Naive thymus-derived CD4-positive, alpha-beta T cell (primary cell): Measurements from ENCODE around the gene DDX11. TPM values are rescaled to one million over a fixed set of nuclear protein-coding genes. Genes with fewer than 3 reads are reported as not detected.
"Not testable (repeated sequence)": the region's sequence is repeated elsewhere in the genome, so short reads cannot be mapped to it uniquely, and the experiment has no call there.

Experiments
- ATAC-seq: fragments of 150-1000 bp; cut with Tn5 transposase; 2 replicates; pipeline ENCODE4 v1.10.0; 2021; ENCODE audit warnings: mild to moderate bottlenecking, moderate library complexity
- CTCF ChIA-PET: fragments of 350-600 bp; sonication (Branson Sonifier 250); formaldehyde crosslinking; loops from one replicate; lab custom pipeline; 2021; ENCODE audit warnings: antibody characterized with exemption; lab: Charles Lee
- POLR2A ChIA-PET: fragments of 350-600 bp; sonication (Branson Sonifier 250); formaldehyde crosslinking; loops from one replicate; lab custom pipeline; 2021; ENCODE audit warnings: antibody characterized with exemption, inconsistent platforms; lab: Charles Lee
- DNase-seq, 9 donors: peaks; one replicate each; pipeline versions ENCODE4 v3.0.0 to v3.0.0-alpha.2; 2020 to 2022; ENCODE audit warnings: mixed read lengths in 1 of 9
- H3K27ac ChIP-seq: one replicate; pipeline ENCODE4 v1.7.0; 2013; ENCODE audit warnings: mild to moderate bottlenecking, low read depth, low read length, moderate library complexity
- H3K27me3 ChIP-seq, 2 donors: one replicate each; pipeline ENCODE4 v1.7.0; 2013; ENCODE audit warnings: low read length in 2 of 2, mild to moderate bottlenecking in 2 of 2, moderate library complexity in 2 of 2; ENCODE audit not compliant: control insufficient read depth in 2 of 2, insufficient read depth in 2 of 2
- H3K36me3 ChIP-seq, 3 experiments: 1 replicate in 2 of 3; 2 replicates in 1 of 3; pipeline ENCODE4 v1.7.0; 2013; ENCODE audit warnings: low read length in 3 of 3, mild to moderate bottlenecking in 3 of 3, moderate library complexity in 1 of 3; ENCODE audit not compliant: insufficient read depth in 3 of 3, control insufficient read depth in 2 of 3
- H3K4me1 ChIP-seq, 2 donors: one replicate each; pipeline ENCODE4 v1.7.0; 2013; ENCODE audit warnings: low read length in 2 of 2, mild to moderate bottlenecking in 2 of 2, moderate library complexity in 1 of 2; ENCODE audit not compliant: control insufficient read depth in 2 of 2, insufficient read depth in 2 of 2
- H3K4me3 ChIP-seq: 2 replicates; pipeline ENCODE4 v1.7.0; 2013; ENCODE audit warnings: mild to moderate bottlenecking, low read length
- H3K9me3 ChIP-seq, 3 experiments: 1 replicate in 2 of 3; 2 replicates in 1 of 3; pipeline ENCODE4 v1.7.0; 2013; ENCODE audit warnings: low read length in 3 of 3; ENCODE audit not compliant: control insufficient read depth in 2 of 3
- H3K27ac Mint-ChIP-seq, 9 donors: one replicate each; pipeline ENCODE4 v1.8.0; 2020 to 2022; ENCODE audit warnings: mixed read lengths in 9 of 9, mild to moderate bottlenecking in 8 of 9, moderate library complexity in 5 of 9, inconsistent platforms in 2 of 9
- H3K27me3 Mint-ChIP-seq, 5 donors: one replicate each; pipeline ENCODE4 v1.8.0; 2021 to 2022; ENCODE audit warnings: mixed read lengths in 5 of 5, mild to moderate bottlenecking in 1 of 5
- H3K36me3 Mint-ChIP-seq, 5 donors: one replicate each; pipeline ENCODE4 v1.8.0; 2020 to 2022; ENCODE audit warnings: mixed read lengths in 5 of 5, mild to moderate bottlenecking in 3 of 5, inconsistent platforms in 1 of 5
- H3K4me1 Mint-ChIP-seq, 7 donors: one replicate each; pipeline ENCODE4 v1.8.0; 2020 to 2022; ENCODE audit warnings: mixed read lengths in 7 of 7, mild to moderate bottlenecking in 3 of 7, inconsistent platforms in 1 of 7
- H3K4me3 Mint-ChIP-seq, 10 donors: one replicate each; pipeline ENCODE4 v1.8.0; 2020 to 2022; ENCODE audit warnings: mild to moderate bottlenecking in 10 of 10, mixed read lengths in 10 of 10, moderate library complexity in 6 of 10, inconsistent platforms in 2 of 10
- H3K9me3 Mint-ChIP-seq, 11 donors: one replicate each; pipeline ENCODE4 v1.8.0; 2020 to 2022; ENCODE audit warnings: mixed read lengths in 11 of 11, mild to moderate bottlenecking in 4 of 11, inconsistent platforms in 1 of 11, moderate library complexity in 1 of 11
- intact Hi-C, 2 donors: fragments of 100-400 bp; cut with micrococcal nuclease; formaldehyde crosslinking; loops; one replicate each; pipeline ENCODE4 v1.15.1; 2023
- polyA plus RNA-seq, 2 donors: library from polyadenylated mRNA; unstranded; fragments of 300-500 nt; fragmentation: Illumina TruSeq; gene quantifications; one replicate each; pipeline ENCODE4 v1.2.3, GENCODE V29; 2021
- total RNA-seq, 6 experiments: library from RNA in 5 of 6; stranded (reverse) in 5 of 6; gene quantifications; 1 replicate in 5 of 6; 2 replicates in 1 of 6; pipeline ENCODE4 v1.2.3 and lab custom pipeline; 2021 to 2026

The DDX11 gene
- total and polyA plus RNA-seq, 7 experiments from 2014 or later = 1.5 to 123 (median 49.3) TPM

- H3K4me3 Mint-ChIP-seq, H3K27me3 Mint-ChIP-seq, H3K4me1 Mint-ChIP-seq, H3K4me3 ChIP-seq, H3K36me3 ChIP-seq, POLR2A ChIA-PET, H3K4me1 ChIP-seq, H3K27me3 ChIP-seq, DNase-seq, H3K9me3 ChIP-seq, H3K27ac ChIP-seq, H3K9me3 Mint-ChIP-seq, intact Hi-C loops, CTCF ChIA-PET: not testable (repeated sequence)
- Mint-ChIP-seq H3K36me3 (peaks cover 0 to 43% (median 6%) of the 10 kb centered on the region in 5 donors), H3K27ac (peak overlapping the region in 1 of 9 donors; percentile 41)
- ATAC-seq = peak; percentile 55
Measured at GRCh38 chr12:31100503-31101208, 27.0 kb downstream of the DDX11 start.

DNA sequence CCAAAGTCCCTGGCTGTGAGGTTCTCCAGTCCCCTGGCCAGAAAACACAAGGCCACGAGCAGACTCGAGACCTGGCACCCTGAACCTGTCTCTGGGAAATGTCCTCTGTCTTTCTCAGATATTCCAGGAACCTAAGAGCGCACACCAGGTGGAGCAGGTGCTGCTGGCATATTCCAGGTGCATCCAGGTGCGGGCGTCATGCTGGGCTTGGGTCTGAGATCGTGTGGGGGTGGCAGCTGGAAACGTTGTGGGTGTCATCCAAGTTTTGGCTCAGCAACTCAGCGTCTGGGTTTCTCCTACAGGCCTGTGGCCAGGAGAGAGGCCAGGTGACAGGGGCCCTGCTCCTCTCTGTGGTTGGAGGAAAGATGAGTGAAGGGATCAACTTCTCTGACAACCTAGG is 28.5 kb downstream of the DDX11 start:
- H3K9me3 ChIP-seq, POLR2A ChIA-PET, H3K27me3 Mint-ChIP-seq, CTCF ChIA-PET, H3K36me3 ChIP-seq, DNase-seq, H3K4me3 ChIP-seq, ATAC-seq, H3K27me3 ChIP-seq, H3K9me3 Mint-ChIP-seq, H3K27ac ChIP-seq, H3K27ac Mint-ChIP-seq, H3K4me1 ChIP-seq, H3K4me3 Mint-ChIP-seq, intact Hi-C loops, H3K4me1 Mint-ChIP-seq: not testable (repeated sequence)
- peaks cover 0 to 34% (median 3%) of the 10 kb centered on the region in 5 donors for H3K36me3 Mint-ChIP-seq

DNA sequence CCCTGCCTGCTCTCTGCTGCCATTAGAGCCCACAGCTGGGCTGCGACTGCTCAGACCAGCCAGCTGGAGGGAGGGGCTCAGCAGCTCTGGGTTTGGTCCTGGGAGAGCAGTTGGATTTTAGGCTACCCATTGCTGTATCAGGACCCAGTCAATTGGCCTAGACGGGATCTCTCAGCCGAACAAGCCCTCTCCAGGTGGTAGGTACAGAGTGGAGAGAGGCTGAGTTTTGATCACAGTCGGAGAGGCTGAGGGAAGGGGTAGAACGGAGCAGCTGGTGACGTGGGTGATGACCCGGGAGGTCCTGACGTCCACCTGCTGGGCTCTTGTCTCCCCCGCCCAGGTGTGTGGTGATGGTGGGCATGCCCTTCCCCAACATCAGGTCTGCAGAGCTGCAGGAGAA is 28.9 kb downstream of the DDX11 start:
- H3K27me3 Mint-ChIP-seq, POLR2A ChIA-PET, DNase-seq, H3K9me3 Mint-ChIP-seq, H3K4me1 ChIP-seq, H3K36me3 ChIP-seq, intact Hi-C loops, ATAC-seq, H3K27ac Mint-ChIP-seq, H3K4me3 Mint-ChIP-seq, H3K27me3 ChIP-seq, H3K4me1 Mint-ChIP-seq, CTCF ChIA-PET, H3K27ac ChIP-seq, H3K9me3 ChIP-seq, H3K4me3 ChIP-seq: not testable (repeated sequence)
- peaks cover 0 to 33% (median 3%) of the 10 kb centered on the region in 5 donors for H3K36me3 Mint-ChIP-seq

DNA sequence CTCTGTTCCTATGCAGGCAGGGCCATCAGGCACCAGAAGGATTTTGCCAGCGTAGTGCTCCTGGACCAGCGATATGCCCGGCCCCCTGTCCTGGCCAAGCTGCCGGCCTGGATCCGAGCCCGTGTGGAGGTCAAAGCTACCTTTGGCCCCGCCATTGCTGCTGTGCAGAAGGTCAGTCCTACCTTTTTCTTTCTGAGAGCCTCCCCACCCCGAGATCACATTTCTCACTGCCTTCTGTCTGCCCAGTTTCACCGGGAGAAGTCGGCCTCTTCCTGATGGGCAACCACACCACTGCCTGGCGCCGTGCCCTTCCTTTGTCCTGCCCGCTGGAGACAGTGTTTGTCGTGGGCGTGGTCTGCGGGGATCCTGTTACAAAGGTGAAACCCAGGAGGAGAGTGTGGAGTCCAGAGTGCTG is 29.9 kb downstream of the DDX11 start:
- H3K27me3 ChIP-seq, H3K9me3 ChIP-seq, ATAC-seq, CTCF ChIA-PET, H3K36me3 ChIP-seq, H3K27ac ChIP-seq, H3K4me1 Mint-ChIP-seq, H3K9me3 Mint-ChIP-seq, H3K4me3 ChIP-seq, H3K4me3 Mint-ChIP-seq, DNase-seq, H3K27ac Mint-ChIP-seq, H3K4me1 ChIP-seq, intact Hi-C loops, H3K27me3 Mint-ChIP-seq, POLR2A ChIA-PET: not testable (repeated sequence)
- H3K36me3 Mint-ChIP-seq = peaks cover 0 to 29% (median 3%) of the 10 kb centered on the region in 5 donors

DNA sequence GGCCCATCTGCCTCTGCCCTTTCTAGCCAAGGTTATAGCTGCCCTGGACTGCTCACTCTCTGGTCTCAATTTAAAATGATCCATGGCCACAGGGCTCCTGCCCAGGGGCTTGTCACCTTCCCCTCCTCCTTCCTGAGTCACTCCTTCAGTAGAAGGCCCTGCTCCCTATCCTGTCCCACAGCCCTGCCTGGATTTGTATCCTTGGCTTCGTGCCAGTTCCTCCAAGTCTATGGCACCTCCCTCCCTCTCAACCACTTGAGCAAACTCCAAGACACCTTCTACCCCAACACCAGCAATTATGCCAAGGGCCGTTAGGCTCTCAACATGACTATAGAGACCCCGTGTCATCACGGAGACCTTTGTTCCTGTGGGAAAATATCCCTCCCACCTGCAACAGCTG is 30.6 kb downstream of the DDX11 start:
- H3K36me3 Mint-ChIP-seq = peaks cover 0 to 26% (median 2%) of the 10 kb centered on the region in 5 donors
- H3K9me3 ChIP-seq, H3K27me3 ChIP-seq, H3K4me3 ChIP-seq, H3K27ac Mint-ChIP-seq, intact Hi-C loops, H3K9me3 Mint-ChIP-seq, H3K27ac ChIP-seq, CTCF ChIA-PET, DNase-seq, POLR2A ChIA-PET, H3K4me1 Mint-ChIP-seq, H3K4me1 ChIP-seq, H3K27me3 Mint-ChIP-seq, H3K36me3 ChIP-seq, ATAC-seq, H3K4me3 Mint-ChIP-seq: not testable (repeated sequence)

DNA sequence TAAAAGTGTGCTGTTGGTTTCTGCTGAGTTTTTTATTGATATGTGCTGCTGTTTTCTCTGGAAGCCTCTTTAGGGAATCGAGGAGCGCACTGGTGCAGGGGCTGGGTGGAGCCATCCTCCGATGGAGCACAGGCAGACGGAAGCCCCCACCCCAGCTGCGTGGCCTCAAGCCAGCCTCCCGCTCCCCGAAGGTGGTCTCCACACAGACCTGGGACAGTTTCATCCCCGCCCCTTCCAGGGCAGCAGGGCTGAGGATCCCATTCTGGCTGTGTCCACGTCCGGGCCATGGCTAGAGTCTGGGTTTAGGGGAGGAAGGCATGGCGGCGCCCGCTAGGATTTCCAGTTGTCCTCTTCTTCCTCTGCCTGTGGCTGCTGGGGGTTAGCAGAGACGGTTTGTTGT is 31.1 kb downstream of the DDX11 start:
- ATAC-seq, H3K4me3 Mint-ChIP-seq, intact Hi-C loops, H3K9me3 ChIP-seq, H3K27me3 Mint-ChIP-seq, CTCF ChIA-PET, H3K27me3 ChIP-seq, H3K36me3 ChIP-seq, H3K4me1 ChIP-seq, H3K27ac Mint-ChIP-seq, H3K9me3 Mint-ChIP-seq, H3K27ac ChIP-seq, H3K4me1 Mint-ChIP-seq, DNase-seq, POLR2A ChIA-PET, H3K4me3 ChIP-seq: not testable (repeated sequence)
- peaks cover 0 to 24% (median 2%) of the 10 kb centered on the region in 5 donors for H3K36me3 Mint-ChIP-seq

DNA sequence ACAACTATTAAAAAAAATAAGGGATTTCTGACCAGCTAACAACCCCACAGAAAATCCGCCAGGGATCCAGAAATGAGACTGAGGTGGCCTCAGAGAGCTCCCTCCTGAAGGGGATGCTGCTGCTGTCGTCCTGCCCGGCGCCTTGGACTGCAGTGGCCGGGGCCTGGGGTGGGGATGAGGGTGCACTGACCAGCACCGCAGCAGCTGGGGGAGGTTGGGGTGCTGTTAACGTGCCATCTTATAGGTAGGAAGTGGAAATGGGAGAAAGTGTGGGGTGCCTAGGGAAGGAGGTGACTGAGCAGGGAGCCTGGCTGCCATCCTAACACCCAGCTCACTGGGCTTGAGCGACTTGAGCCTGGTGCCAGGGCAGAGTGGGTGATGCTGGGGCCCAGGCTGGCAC is 32.0 kb downstream of the DDX11 start:
- peaks cover 0 to 6% (median 0%) of the 10 kb centered on the region in 3 experiments for H3K36me3 ChIP-seq

More for the DNA sequence above, 32.0 kb downstream of the DDX11 start:
- no peak for ATAC-seq
- peak overlapping the region in 1 of 9 donors; percentile 38 for H3K27ac Mint-ChIP-seq
- H3K9me3 Mint-ChIP-seq = no peaks in the 10 kb centered on the region
- POLR2A ChIA-PET = no interaction called here
- Histone ChIP-seq H3K27me3 (no peaks in the 10 kb centered on the region), H3K27ac (no peak overlapping the region), H3K9me3 (no peaks in the 10 kb centered on the region), H3K4me3 (no peak overlapping the region), H3K4me1 (no peaks in the 10 kb centered on the region)
- CTCF ChIA-PET = no interaction called here
- intact Hi-C loops = no loop called here
- H3K4me1 Mint-ChIP-seq = no peaks in the 10 kb centered on the region
- peaks cover 0 to 19% (median 2%) of the 10 kb centered on the region in 5 donors for H3K36me3 Mint-ChIP-seq
- no peaks in the 10 kb centered on the region for H3K27me3 Mint-ChIP-seq
- DNase-seq = no peak
- H3K4me3 Mint-ChIP-seq = no peak overlapping the region
